Fibroblast of the aortic adventitia (primary cell): ENCODE results near the gene MIOX. TPM values are rescaled to one million over a fixed set of nuclear protein-coding genes. Genes with fewer than 3 reads are reported as not detected.

Source experiments
- DNase-seq: peaks from one replicate; pipeline ENCODE4 v3.0.0-alpha.2; 2010; ENCODE audit warnings: low read depth
- H3K4me3 ChIP-seq: 2 replicates; pipeline ENCODE4 v1.5.1; 2011; ENCODE audit warnings: low read depth, mild to moderate bottlenecking, control low read depth, low read length, moderate library complexity
- CTCF ChIP-seq: IDR thresholded peaks from 2 replicates; pipeline ENCODE4 v1.5.1; 2011; ENCODE audit warnings: mild to moderate bottlenecking, low read length, control low read depth, inconsistent platforms; ENCODE audit not compliant: insufficient read depth
- total RNA-seq: library from RNA; depleted of rRNA; stranded (reverse); fragments of >200 nt; gene quantifications from 2 replicates; pipeline ENCODE4 v1.2.3, GENCODE V29; 2012; ENCODE audit warnings: low replicate concordance

The MIOX gene
- total RNA-seq, 1 donor: not detected

- no peak for DNase-seq
- no peak overlapping the region for H3K4me3 ChIP-seq
- no peak for TF ChIP-seq CTCF
These were observed 30.0 kb upstream of the MIOX start for GRCh38 chr22:50456466-50457234.

DNA sequence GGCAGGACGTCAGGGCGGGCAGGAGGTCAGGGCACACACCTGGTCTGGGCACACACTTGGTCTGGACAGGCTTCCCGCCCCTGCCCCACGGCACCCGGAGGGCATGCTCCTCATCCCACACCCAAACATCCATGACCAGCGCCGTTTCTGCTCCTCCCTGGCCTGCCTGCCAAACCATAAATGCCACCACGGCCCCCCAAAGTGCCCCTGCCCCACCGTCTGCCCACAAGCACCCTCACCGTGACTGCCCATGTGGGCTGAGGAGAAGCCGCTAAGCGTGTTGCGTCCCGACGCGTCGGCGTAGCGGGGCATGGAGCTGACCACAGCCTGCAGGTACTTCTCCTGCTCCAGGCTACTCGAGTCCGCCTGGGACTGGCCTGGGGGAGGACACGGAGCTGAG lies 27.6 kb upstream of the MIOX start:
- no peak for DNase-seq
- no peak for TF ChIP-seq CTCF
- no peak overlapping the region for H3K4me3 ChIP-seq

GRCh38 chr22:50459496-50460140 lies 27.0 kb upstream of the MIOX start:
- H3K4me3 ChIP-seq: no peak overlapping the region
- TF ChIP-seq CTCF: no peak
- DNase-seq: no peak

GRCh38 chr22:50460938-50461337 lies 25.7 kb upstream of the MIOX start:
- no peak overlapping the region for H3K4me3 ChIP-seq
- no peak for DNase-seq
- TF ChIP-seq CTCF: no peak

DNA sequence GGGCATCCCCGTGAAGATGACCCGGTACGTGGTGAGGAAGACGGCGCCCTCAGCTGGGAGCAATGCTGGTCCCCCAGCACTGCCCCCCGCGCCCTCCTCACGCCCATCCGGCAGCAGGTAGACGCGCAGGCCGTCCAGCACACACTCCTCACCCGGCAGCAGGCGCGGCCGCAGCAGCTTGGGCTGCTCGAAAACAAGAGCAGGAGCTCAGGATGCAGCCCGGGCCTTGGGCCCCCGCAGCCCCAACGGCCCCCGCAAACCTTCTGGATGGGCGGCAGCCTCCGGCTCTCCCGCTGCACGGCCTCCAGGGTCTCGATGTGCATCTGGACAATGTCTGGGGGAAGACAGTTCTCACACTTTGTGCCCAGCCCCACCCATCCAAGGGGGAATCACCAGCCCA lies 25.1 kb upstream of the MIOX start:
- DNase-seq: no peak
- no peak overlapping the region for H3K4me3 ChIP-seq
- no peak for TF ChIP-seq CTCF

- no peak for DNase-seq
- H3K4me3 ChIP-seq: no peak overlapping the region
- TF ChIP-seq CTCF: no peak
These were observed 24.6 kb upstream of the MIOX start for GRCh38 chr22:50461979-50462540.
